D721Med (cell line): ENCODE measurements around the gene ENPP6.

ENCODE experiments used
- DNase-seq: peaks from one replicate; pipeline ENCODE4 v3.0.0; 2011; ENCODE audit warnings: low spot score; ENCODE audit not compliant: insufficient read length
- FAIRE-seq: peaks from 2 replicates; lab custom pipeline; 2011; peaks lifted over from hg19 to GRCh38; lab: Jason Lieb, UNC
- TF ChIP-seq, protein P1 (sequence below): IDR thresholded peaks from 2 replicates; pipeline ENCODE4 v1.5.1; 2012; ENCODE audit warnings: mild to moderate bottlenecking, control low read depth; ENCODE audit not compliant: insufficient read depth; ENCODE audit errors: missing control alignments

Gene ENPP6

DNA sequence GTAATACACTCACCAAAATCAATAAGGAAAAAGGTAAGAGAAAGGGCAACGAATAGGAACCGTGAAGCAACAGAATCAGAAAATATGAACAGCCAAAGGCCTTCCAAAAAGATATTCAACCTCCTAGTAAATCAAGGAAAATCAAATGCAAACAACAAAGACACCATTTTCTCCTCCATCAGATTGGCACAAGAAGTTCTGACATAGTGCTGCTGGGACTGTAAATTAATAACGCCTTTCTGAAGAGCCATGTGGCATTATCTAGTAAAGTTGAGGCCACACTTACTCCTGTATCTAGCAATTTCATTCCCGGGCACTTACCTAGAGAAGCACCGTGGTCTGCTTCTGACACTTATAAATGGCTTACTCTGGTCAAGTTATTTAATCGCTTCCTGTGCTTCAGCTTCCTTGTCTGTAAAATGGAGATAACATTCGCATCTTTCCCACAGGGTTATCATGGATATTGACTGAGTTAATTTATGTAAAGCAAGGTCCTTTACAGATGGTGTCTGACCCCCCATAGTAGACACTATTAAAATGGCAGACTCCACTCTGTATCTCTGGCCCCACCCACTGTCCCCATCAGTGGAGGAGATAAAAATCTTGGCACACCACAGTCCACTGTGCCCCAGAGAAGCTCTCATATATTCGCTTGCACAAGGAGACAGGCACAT lies 20.5 kb upstream of the ENPP6 start:
- DNase-seq: no peak
- TF ChIP-seq, protein P1, sequence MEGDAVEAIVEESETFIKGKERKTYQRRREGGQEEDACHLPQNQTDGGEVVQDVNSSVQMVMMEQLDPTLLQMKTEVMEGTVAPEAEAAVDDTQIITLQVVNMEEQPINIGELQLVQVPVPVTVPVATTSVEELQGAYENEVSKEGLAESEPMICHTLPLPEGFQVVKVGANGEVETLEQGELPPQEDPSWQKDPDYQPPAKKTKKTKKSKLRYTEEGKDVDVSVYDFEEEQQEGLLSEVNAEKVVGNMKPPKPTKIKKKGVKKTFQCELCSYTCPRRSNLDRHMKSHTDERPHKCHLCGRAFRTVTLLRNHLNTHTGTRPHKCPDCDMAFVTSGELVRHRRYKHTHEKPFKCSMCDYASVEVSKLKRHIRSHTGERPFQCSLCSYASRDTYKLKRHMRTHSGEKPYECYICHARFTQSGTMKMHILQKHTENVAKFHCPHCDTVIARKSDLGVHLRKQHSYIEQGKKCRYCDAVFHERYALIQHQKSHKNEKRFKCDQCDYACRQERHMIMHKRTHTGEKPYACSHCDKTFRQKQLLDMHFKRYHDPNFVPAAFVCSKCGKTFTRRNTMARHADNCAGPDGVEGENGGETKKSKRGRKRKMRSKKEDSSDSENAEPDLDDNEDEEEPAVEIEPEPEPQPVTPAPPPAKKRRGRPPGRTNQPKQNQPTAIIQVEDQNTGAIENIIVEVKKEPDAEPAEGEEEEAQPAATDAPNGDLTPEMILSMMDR: no peak
- no peak for FAIRE-seq

- FAIRE-seq: no peak
- DNase-seq: no peak
- TF ChIP-seq, protein P1: no peak
Observed at GRCh38 chr4:184237612-184238011, 19.9 kb upstream of the ENPP6 start.

- FAIRE-seq (no peak), DNase-seq (no peak)
- TF ChIP-seq, protein P1: no peak
Observed at GRCh38 chr4:184235526-184235925, 17.9 kb upstream of the ENPP6 start.

DNA sequence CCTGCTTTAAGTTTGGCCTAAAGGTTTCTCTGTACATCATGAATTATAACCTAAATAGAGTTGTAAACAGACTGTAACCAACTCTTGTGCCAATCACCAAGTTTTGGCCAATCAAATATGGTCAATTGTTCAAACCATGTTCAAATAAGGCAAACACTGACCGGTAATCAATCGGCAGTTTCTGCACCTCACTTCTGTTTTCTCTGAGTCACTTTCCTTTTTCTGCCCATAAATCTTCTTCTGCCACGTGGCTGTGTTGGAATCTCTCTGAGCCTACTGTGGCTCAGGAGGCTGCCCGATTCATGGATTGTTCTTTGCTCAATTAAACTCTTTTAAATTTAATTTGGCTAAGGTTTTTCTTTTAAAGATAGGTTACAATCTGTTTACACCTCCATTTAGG lies 16.5 kb upstream of the ENPP6 start:
- DNase-seq (no peak), FAIRE-seq (no peak)
- TF ChIP-seq, protein P1: no peak

GRCh38 chr4:184232975-184233374 lies 15.3 kb upstream of the ENPP6 start:
- DNase-seq (no peak), FAIRE-seq (no peak)
- TF ChIP-seq, protein P1: no peak

GRCh38 chr4:184232202-184232601 lies 14.5 kb upstream of the ENPP6 start:
- TF ChIP-seq, protein P1: no peak
- FAIRE-seq (no peak), DNase-seq (no peak)

GRCh38 chr4:184231573-184231972 lies 13.9 kb upstream of the ENPP6 start:
- DNase-seq (no peak), FAIRE-seq (no peak)
- TF ChIP-seq, protein P1: no peak
